ENCODE data around the gene FBXO9.
"Not testable (repeated sequence)": the region's sequence is repeated elsewhere in the genome, so short reads cannot be mapped to it uniquely, and the experiment has no call there.

The FBXO9 gene

DNA sequence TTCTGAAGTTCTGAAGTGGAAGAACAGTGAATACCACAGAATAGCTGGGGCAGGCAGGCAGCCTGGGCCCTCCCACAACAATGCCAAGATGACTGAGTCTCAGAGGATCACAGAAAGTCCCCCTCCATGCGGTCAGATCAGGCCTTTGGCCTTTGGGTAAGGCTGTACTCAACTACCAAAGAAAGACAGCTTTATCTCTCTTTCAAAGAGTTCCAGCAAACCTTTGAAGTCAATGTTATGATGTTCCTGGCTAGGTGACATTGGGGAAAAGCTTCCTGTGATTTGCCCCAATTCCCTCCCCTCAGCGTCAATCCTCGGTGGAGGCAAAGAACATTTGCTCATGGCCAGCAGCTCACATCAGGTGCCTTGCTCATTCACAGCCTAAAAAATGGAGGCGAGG, 10.7 kb upstream of the FBXO9 start:
- no peak for DNase-seq (ENCODE audit: low spot score)
- TF ChIP-seq, protein P1, sequence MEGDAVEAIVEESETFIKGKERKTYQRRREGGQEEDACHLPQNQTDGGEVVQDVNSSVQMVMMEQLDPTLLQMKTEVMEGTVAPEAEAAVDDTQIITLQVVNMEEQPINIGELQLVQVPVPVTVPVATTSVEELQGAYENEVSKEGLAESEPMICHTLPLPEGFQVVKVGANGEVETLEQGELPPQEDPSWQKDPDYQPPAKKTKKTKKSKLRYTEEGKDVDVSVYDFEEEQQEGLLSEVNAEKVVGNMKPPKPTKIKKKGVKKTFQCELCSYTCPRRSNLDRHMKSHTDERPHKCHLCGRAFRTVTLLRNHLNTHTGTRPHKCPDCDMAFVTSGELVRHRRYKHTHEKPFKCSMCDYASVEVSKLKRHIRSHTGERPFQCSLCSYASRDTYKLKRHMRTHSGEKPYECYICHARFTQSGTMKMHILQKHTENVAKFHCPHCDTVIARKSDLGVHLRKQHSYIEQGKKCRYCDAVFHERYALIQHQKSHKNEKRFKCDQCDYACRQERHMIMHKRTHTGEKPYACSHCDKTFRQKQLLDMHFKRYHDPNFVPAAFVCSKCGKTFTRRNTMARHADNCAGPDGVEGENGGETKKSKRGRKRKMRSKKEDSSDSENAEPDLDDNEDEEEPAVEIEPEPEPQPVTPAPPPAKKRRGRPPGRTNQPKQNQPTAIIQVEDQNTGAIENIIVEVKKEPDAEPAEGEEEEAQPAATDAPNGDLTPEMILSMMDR (IDR thresholded peaks at IDR 0.05; ENCODE audit: borderline replicate concordance, control extremely low read depth, extremely low read depth, insufficient read depth, missing control alignments) = no peak
- in situ Hi-C loops (cut with MboI; ENCODE audit: low sequenced_read_pairs, unreplicated experiment) = no loop called here

DNA sequence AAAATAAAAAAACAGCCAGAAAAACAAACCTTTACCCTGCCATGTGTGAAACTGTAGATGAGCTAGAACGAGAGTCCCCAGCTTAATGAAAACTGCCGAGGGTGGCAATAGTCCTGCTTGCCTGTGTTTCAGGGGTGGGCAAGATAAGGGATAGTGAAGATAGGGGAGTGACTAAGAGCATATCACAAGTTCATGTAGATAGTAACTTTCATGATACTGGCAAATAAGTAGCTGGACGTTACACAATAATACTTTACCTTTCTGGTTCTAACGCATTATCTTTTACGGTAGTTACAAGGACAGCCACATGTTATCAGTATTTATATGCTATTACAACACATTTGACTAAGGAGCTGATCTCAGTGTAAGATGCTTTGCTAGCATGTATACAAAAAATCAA, 9.3 kb upstream of the FBXO9 start:
- DNase-seq (ENCODE audit: low spot score) = no peak
- TF ChIP-seq, protein P1 (IDR thresholded peaks at IDR 0.05; ENCODE audit: borderline replicate concordance, control extremely low read depth, extremely low read depth, insufficient read depth, missing control alignments) = no peak
- in situ Hi-C loops (cut with MboI; ENCODE audit: low sequenced_read_pairs, unreplicated experiment) = no loop called here

DNA sequence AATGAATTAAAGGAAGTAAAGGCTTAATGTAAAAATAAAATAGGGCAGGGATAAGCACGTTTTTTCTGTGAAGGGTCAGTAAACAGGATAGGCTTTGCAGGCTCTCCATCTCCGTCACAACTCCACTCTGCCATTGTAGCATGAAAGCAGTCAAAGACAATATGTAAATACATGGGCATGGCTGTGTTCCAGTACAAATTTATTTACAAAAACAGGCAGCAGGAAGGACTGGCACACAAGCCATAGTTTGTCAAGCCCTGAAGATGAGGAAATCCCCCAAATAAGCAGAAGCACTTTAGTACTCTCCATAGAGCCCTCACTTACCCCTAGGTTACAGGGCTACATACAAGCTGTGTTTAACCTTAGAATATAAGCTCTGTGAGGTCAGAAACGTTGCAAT, 8.9 kb upstream of the FBXO9 start:
- in situ Hi-C loops (cut with MboI; ENCODE audit: low sequenced_read_pairs, unreplicated experiment) = no loop called here
- no peak for DNase-seq (ENCODE audit: low spot score)
- TF ChIP-seq, protein P1 (IDR thresholded peaks at IDR 0.05; ENCODE audit: borderline replicate concordance, control extremely low read depth, extremely low read depth, insufficient read depth, missing control alignments) = no peak

DNA sequence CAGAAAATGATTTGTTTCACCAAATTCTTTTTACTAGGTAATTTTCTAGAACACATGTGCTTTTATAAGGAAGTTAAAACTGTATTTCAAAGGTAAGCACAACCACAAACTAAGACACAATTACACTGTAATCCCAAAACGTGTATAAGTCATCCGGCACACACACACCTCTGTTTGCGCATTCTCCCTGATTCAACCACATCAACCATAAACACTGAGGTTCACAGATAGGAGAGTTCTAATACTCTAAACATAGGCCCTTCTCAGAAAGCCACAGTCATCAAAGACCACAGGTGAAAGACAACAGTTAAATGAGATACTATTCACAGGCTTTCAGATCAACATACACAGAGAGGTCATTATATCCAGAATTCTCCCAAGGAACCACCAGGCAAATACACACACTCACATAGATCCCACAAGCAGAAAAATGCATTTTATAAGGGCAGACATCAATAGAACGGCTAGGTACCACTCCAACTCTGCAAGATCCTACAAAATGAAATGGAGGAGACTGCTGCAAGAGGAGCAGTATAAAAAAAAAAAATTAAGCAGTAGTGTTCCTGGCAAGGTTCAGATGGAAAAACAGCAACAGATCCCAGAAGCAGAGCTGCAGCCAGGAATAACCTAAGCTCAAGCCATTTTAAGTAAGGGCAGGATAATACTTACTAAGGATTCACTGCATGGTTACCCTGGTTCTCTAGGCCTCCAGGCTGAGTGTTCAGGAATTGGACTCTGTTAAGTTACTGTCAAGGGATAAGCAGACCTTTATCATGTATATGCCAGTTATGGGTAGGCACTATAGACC, 6.6 kb upstream of the FBXO9 start:
- in situ Hi-C loops (cut with MboI; ENCODE audit: low sequenced_read_pairs, unreplicated experiment) = no loop called here
- TF ChIP-seq, protein P1 (IDR thresholded peaks at IDR 0.05; ENCODE audit: borderline replicate concordance, control extremely low read depth, extremely low read depth, insufficient read depth, missing control alignments) = no peak

DNA sequence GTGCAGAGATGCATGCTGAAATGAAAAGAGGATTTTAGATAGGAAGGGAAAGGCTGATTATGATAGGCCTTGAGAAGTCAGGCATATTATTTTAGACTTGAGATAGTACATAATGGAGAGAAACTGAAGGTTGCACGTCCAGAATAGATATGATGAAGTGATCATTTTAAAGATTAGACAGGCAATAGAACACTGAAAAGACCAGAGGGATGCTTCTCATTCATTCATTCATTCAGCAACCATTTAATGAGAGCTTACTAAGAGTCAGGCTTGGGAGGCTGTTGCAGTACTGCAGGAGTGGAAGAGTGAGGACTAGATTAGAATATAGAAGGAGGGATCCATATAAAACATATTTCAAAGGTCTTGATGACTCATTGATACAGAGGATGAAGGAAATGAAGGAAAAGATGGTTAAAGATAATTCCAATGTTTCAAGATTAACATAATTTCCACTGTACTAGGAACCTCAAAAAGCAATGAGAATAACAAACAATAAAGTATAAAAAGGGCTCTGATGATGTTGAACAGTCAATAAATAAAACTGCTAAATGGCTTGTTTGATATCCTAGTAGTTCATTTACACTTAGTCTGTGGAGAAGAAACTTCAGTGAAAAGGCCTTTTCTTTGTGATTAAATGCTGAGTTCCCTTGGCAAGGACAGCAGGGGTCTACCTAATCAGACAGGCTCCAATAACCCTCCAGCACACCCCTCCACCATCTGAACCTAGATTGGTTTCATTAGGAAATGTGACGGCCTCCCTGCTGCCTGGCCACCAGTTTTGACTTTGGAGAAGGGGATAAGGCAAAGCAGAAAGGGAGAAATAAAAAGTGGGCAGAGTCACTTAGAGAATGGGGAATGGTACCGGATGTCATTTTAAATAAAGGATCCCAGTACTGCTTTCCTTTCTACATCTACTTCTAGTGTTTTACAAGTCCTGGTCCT, 5.3 kb upstream of the FBXO9 start:
- TF ChIP-seq, protein P1 (IDR thresholded peaks at IDR 0.05; ENCODE audit: borderline replicate concordance, control extremely low read depth, extremely low read depth, insufficient read depth, missing control alignments) = no peak
- no peak for DNase-seq (ENCODE audit: low spot score)
- in situ Hi-C loops (cut with MboI; ENCODE audit: low sequenced_read_pairs, unreplicated experiment) = no loop called here

More for the DNA sequence above, 6.6 kb upstream of the FBXO9 start:
- no peak for DNase-seq (ENCODE audit: low spot score)

DNA sequence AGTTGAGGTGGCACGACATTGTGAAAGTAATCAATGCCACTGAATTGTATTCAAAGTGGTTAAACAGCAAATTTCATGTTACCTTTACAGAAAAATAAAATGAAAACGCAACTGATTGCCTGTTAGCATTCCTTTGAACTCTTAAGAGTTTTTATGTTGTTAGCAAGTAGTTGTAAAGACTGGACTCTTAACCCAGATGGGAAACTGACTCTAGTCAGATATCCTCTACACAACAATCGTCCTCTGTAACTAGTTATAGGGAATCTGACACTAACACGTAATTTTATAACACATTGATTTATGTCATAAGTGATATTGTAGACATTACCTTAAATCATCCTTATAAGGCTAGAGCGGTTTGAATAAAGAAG, 3.0 kb upstream of the FBXO9 start:
- in situ Hi-C loops (cut with MboI; ENCODE audit: low sequenced_read_pairs, unreplicated experiment) = no loop called here
- DNase-seq (ENCODE audit: low spot score) = no peak
- TF ChIP-seq, protein P1 (IDR thresholded peaks at IDR 0.05; ENCODE audit: borderline replicate concordance, control extremely low read depth, extremely low read depth, insufficient read depth, missing control alignments) = no peak

DNA sequence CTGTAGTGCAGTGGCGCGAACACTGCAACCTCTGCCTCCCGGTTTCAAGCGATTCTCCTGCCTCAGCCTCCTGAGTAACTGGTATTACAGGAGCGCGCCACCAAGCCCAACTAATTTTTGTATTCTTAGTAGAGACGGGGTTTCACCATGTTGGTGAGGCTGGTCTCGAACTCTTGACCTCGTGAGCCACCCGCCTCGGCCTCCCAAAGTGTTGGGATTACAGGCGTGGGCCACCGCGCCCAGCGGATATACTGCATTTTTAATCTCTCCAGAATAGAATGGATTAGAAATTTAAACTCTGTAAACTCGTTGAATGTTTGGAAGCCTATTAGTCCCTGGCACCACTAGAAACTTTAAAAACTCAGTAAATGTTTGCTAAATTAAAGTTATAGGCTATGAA, 949 bp upstream of the FBXO9 start:
- DNase-seq (ENCODE audit: low spot score); in situ Hi-C loops (cut with MboI; ENCODE audit: low sequenced_read_pairs, unreplicated experiment): not testable (repeated sequence)

Data from GM13976 (cell line).